Heart left ventricle (tissue), 13 donors: Measurements from ENCODE around the gene GYS1.

Experiments used
- POLR2A ChIP-seq, 2 donors: fragments of 450-650 bp; IDR thresholded peaks; one replicate each; pipeline ENCODE4 v1.6.1; 2017; ENCODE audit warnings: antibody characterized with exemption in 2 of 2, mild to moderate bottlenecking in 2 of 2, moderate library complexity in 2 of 2
- TF ChIP-seq, protein P1 (sequence below), 12 donors: fragments of 200-600 bp; sonication (generic) in 4 of 12; IDR thresholded peaks; one replicate each; pipeline versions ENCODE4 v1.5.0 to v1.8.0; 2018 to 2022; ENCODE audit warnings: antibody characterized with exemption in 12 of 12, mild to moderate bottlenecking in 5 of 12
- donor health status: ischemic (EF 13 %, LVEDD 7.1; RV severe dilation, severe dysfunction).
- donor health status: DM: no; HTN: yes; CAD: no.
- donor health status: DM: no; HTN: no; CAD: no.
- donor health status: ischemic (EF 25% LVEDD 6.9; RV normal size, moderate dysfunction).
- donor health status: ischemic (EF 25% LVEDD 5.7; RV mildly dilated, moderate dysfunction).
- donor health status: ischemic (EF 35%, LVEDD 5.7; RV mildly dilated, moderate dysfunction).
- donor health status: nonischemic (EF 11% LVEDD 7.7; RV severe dilation, severe dysfunction).
- donor health status: DM: yes; HTN: yes; CAD: no.
- donor health status: PGD.
- donor health status: ischemic (EF 29% LVEDD 5.4; RV normal size, mild dysfunction).
- donor health status: nonischemic (EF 23%, LVEDD 6.1; RV moderate dilation, normal function).

DNA sequence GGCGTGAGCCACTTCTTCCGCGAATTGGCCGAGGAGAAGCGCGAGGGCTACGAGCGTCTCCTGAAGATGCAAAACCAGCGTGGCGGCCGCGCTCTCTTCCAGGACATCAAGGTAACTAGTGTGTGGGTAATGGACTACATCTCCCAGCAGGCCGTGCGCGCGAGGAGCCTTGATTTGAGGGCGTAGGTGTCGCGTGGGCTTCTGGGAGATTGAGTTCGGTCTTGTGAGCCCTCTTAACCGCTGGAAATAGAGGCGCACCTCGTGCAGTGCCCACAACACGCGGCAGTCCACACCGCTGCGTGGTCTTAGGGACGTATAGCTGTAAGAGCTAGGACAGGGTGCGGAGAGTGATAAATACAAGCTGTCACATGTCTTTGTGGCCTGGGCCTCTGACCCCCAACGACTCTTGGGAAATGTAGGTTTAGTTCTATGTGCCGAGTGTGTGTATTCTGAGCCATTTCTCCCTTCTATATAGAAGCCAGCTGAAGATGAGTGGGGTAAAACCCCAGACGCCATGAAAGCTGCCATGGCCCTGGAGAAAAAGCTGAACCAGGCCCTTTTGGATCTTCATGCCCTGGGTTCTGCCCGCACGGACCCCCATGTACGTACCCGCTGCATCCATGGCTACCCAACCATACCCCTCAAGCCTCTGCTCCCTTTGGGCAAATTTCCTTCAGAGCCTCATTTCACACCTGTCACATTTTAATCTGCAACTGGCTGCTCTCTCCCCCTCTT, 27.1 kb downstream of the GYS1 start:
- TF ChIP-seq, protein P1, sequence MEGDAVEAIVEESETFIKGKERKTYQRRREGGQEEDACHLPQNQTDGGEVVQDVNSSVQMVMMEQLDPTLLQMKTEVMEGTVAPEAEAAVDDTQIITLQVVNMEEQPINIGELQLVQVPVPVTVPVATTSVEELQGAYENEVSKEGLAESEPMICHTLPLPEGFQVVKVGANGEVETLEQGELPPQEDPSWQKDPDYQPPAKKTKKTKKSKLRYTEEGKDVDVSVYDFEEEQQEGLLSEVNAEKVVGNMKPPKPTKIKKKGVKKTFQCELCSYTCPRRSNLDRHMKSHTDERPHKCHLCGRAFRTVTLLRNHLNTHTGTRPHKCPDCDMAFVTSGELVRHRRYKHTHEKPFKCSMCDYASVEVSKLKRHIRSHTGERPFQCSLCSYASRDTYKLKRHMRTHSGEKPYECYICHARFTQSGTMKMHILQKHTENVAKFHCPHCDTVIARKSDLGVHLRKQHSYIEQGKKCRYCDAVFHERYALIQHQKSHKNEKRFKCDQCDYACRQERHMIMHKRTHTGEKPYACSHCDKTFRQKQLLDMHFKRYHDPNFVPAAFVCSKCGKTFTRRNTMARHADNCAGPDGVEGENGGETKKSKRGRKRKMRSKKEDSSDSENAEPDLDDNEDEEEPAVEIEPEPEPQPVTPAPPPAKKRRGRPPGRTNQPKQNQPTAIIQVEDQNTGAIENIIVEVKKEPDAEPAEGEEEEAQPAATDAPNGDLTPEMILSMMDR (IDR thresholded peaks at IDR 0.05): no peak
- no peak for TF ChIP-seq POLR2A (IDR thresholded peaks at IDR 0.05)
